Loucy (cell line): ENCODE data around the gene AGBL5.

Experiments used
- H2AFZ ChIP-seq: fragments of 200-600 bp; sonication (generic); 2 replicates; pipeline ENCODE4 v1.6.0; 2016; ENCODE audit warnings: antibody characterized with exemption, mild to moderate bottlenecking, low read length, moderate library complexity
- H3F3A ChIP-seq: fragments of 200-600 bp; 2 replicates; pipeline ENCODE4 v1.6.0; 2016; ENCODE audit warnings: antibody characterized with exemption, low read depth, mild to moderate bottlenecking
- H3K27me3 ChIP-seq: fragments of 200-600 bp; sonication (generic); 2 replicates; pipeline ENCODE4 v1.6.1; 2014; ENCODE audit warnings: low read length, mild to moderate bottlenecking; ENCODE audit not compliant: insufficient read depth, poor library complexity, severe bottlenecking
- H3K36me3 ChIP-seq: fragments of 200-600 bp; sonication (generic); 2 replicates; pipeline ENCODE4 v1.6.1; 2016; ENCODE audit warnings: low read length; ENCODE audit not compliant: insufficient read depth
- H3K4me1 ChIP-seq: fragments of 200-600 bp; sonication (generic); 2 replicates; pipeline ENCODE4 v1.5.1; 2014; ENCODE audit warnings: low read length, mild to moderate bottlenecking; ENCODE audit not compliant: insufficient read depth, poor library complexity, severe bottlenecking
- H3K4me2 ChIP-seq: fragments of 200-600 bp; sonication (generic); 2 replicates; pipeline ENCODE4 v1.6.0; 2014; ENCODE audit warnings: antibody characterized with exemption, low read length, low read depth, mild to moderate bottlenecking; ENCODE audit not compliant: poor library complexity, severe bottlenecking
- H3K4me3 ChIP-seq: fragments of 200-600 bp; sonication (generic); 2 replicates; pipeline ENCODE4 v1.5.1; 2014; ENCODE audit warnings: low read length, mild to moderate bottlenecking, mixed read lengths; ENCODE audit not compliant: poor library complexity, severe bottlenecking
- H3K79me2 ChIP-seq: fragments of 200-600 bp; sonication (generic); 2 replicates; pipeline ENCODE4 v1.6.1; 2014; ENCODE audit warnings: low read length; ENCODE audit not compliant: insufficient read depth
- H3K9ac ChIP-seq: fragments of 200-600 bp; sonication (generic); 2 replicates; pipeline ENCODE4 v1.6.0; 2014; ENCODE audit warnings: mild to moderate bottlenecking, low read depth, low read length, moderate library complexity; ENCODE audit not compliant: poor library complexity, severe bottlenecking
- H3K9me2 ChIP-seq: fragments of 200-600 bp; sonication (generic); replicated peaks from 2 replicates; pipeline ENCODE4 v1.6.1; 2016; ENCODE audit warnings: low read depth, low read length, mixed read lengths
- H3K9me3 ChIP-seq: fragments of 200-600 bp; sonication (generic); 2 replicates; pipeline ENCODE4 v1.6.1; 2014; ENCODE audit warnings: mild to moderate bottlenecking, antibody characterized with exemption, low read length, low read depth; ENCODE audit not compliant: insufficient read depth
- H4K20me1 ChIP-seq: fragments of 200-600 bp; sonication (generic); 2 replicates; pipeline ENCODE4 v1.6.0; 2014; ENCODE audit warnings: antibody characterized with exemption, low read length, mild to moderate bottlenecking; ENCODE audit not compliant: insufficient read depth, poor library complexity, severe bottlenecking
- CTCF ChIP-seq: fragments of 200-600 bp; sonication (generic); conservative IDR thresholded peaks from 2 replicates; pipeline ENCODE4 v1.5.1; 2014; ENCODE audit warnings: mild to moderate bottlenecking, antibody characterized with exemption, low read length
- EZH2phosphoT487 ChIP-seq: fragments of 200-600 bp; IDR thresholded peaks from 2 replicates; pipeline ENCODE4 v1.6.1; 2018; ENCODE audit warnings: antibody characterized with exemption, mild to moderate bottlenecking, moderate library complexity, borderline replicate concordance

The AGBL5 gene

GRCh38 chr2:27054721-27055120, 3.3 kb downstream of the AGBL5 start:
- no peak for TF ChIP-seq EZH2phosphoT487
- no peak for TF ChIP-seq CTCF
- Histone ChIP-seq H3K27me3 (no peaks in the 10 kb centered on the region), H4K20me1 (no peaks in the 10 kb centered on the region), H3K9me3 (no peaks in the 10 kb centered on the region), H3K79me2 (peaks cover 21% of the 10 kb centered on the region), H3K4me1 (peaks cover 19% of the 10 kb centered on the region), H3K9ac (no peak overlapping the region), H3K9me2 (no peaks in the 10 kb centered on the region), H3K4me2 (no peak overlapping the region), H2AFZ (no peak overlapping the region), H3K4me3 (no peak overlapping the region), H3F3A (peaks cover 3% of the 10 kb centered on the region; the same call in 1 of the 2 replicates), H3K36me3 (peaks cover 46% of the 10 kb centered on the region; the same call in 1 of the 2 replicates)

- Histone ChIP-seq H3K9me3 (no peaks in the 10 kb centered on the region), H3K79me2 (peaks cover 16% of the 10 kb centered on the region), H3F3A (no peaks in the 10 kb centered on the region), H4K20me1 (no peaks in the 10 kb centered on the region), H3K9ac (no peak overlapping the region), H3K27me3 (no peaks in the 10 kb centered on the region), H2AFZ (no peak overlapping the region), H3K9me2 (no peaks in the 10 kb centered on the region), H3K4me2 (no peak overlapping the region), H3K4me3 (no peak overlapping the region), H3K4me1 (peaks cover 14% of the 10 kb centered on the region), H3K36me3 (peaks cover 47% of the 10 kb centered on the region; the same call in 1 of the 2 replicates)
- no peak for TF ChIP-seq EZH2phosphoT487
- no peak for TF ChIP-seq CTCF
These were observed 5.7 kb downstream of the AGBL5 start for GRCh38 chr2:27057184-27057583.

- no peaks in the 10 kb centered on the region for H3K9me2 ChIP-seq
- peaks cover 6% of the 10 kb centered on the region; the same call in 1 of the 2 replicates for H3K79me2 ChIP-seq
- H2AFZ ChIP-seq = no peak overlapping the region
- H3F3A ChIP-seq = no peaks in the 10 kb centered on the region
- no peaks in the 10 kb centered on the region for H4K20me1 ChIP-seq
- H3K36me3 ChIP-seq = peaks cover 47% of the 10 kb centered on the region; the same call in 1 of the 2 replicates
- peaks cover 4% of the 10 kb centered on the region for H3K4me1 ChIP-seq
- H3K4me2 ChIP-seq = no peak overlapping the region
- no peak for TF ChIP-seq CTCF
- no peak for TF ChIP-seq EZH2phosphoT487
- no peak overlapping the region for H3K9ac ChIP-seq
- H3K27me3 ChIP-seq = no peaks in the 10 kb centered on the region
- no peak overlapping the region for H3K4me3 ChIP-seq
- H3K9me3 ChIP-seq = no peaks in the 10 kb centered on the region
These were observed 6.7 kb downstream of the AGBL5 start for GRCh38 chr2:27058210-27058609.
